Astrocyte (in vitro differentiated cells and primary cell): ENCODE measurements around the gene OXLD1.

Source experiments
- EZH2 ChIP-seq: IDR thresholded peaks from 2 replicates; pipeline ENCODE4 v1.6.1; 2012; ENCODE audit warnings: mild to moderate bottlenecking, low read length, inconsistent platforms; ENCODE audit not compliant: insufficient read depth
- TF ChIP-seq, protein P1 (sequence below): IDR thresholded peaks from 2 replicates; pipeline ENCODE4 v1.5.1; 2011; ENCODE audit warnings: low read depth, mild to moderate bottlenecking, inconsistent platforms, low read length, moderate library complexity; ENCODE audit not compliant: insufficient read depth

DNA sequence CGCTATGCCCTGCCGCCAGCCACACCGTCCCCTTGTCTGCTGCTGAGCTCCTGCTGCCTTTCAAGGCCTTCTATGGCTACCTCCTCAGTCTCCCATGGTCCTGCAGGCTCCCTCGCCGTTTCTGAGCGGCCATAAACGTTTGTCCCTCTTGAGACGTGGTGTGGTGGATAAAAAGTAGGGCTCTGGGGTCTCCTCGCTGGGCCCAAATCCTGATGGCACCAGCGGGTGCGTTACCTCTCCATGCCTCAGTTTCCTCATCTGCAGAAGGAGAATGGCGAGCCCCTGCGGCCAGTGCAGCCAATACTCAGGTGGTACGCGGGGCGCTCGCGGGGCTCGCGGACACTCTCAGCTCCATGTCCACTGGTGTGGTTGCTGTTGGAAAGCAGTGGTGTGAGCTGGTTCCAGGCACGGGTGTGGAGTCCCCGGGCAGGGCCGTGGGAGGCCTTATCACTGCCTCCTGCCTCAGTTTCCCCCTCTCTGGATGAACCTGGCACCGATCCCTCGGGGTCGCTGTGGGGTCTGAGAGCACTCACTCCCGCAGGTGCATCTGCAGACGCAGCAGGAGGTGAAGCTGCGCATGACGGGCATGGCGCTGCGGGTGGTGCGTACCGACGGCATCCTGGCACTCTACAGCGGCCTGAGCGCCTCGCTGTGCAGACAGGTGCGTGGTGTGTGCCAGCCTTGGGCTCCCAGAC lies 48.2 kb upstream of the OXLD1 start:
- TF ChIP-seq, protein P1, sequence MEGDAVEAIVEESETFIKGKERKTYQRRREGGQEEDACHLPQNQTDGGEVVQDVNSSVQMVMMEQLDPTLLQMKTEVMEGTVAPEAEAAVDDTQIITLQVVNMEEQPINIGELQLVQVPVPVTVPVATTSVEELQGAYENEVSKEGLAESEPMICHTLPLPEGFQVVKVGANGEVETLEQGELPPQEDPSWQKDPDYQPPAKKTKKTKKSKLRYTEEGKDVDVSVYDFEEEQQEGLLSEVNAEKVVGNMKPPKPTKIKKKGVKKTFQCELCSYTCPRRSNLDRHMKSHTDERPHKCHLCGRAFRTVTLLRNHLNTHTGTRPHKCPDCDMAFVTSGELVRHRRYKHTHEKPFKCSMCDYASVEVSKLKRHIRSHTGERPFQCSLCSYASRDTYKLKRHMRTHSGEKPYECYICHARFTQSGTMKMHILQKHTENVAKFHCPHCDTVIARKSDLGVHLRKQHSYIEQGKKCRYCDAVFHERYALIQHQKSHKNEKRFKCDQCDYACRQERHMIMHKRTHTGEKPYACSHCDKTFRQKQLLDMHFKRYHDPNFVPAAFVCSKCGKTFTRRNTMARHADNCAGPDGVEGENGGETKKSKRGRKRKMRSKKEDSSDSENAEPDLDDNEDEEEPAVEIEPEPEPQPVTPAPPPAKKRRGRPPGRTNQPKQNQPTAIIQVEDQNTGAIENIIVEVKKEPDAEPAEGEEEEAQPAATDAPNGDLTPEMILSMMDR, result no peak
- no peak for TF ChIP-seq EZH2
